C4-2B (cell line): ENCODE results near the gene UBR4.

Source experiments
- CTCF ChIP-seq: fragments of 450-650 bp; conservative IDR thresholded peaks from 2 replicates; pipeline ENCODE4 v1.5.1; 2017; ENCODE audit warnings: mild to moderate bottlenecking
- ZFX ChIP-seq: fragments of 450-650 bp; IDR thresholded peaks from 2 replicates; pipeline ENCODE4 v1.6.1; 2017

GRCh38 chr1:19251305-19252196 lies 41.5 kb upstream of the UBR4 start, which contains the start of the genes EMC1 and MRTO4:
- TF ChIP-seq CTCF (no peak), ZFX (no peak)
